Erythroblast (primary cell): Measurements from ENCODE around the gene APBA1.

Experiments
- GATA1 ChIP-seq: IDR thresholded peaks from 2 replicates; pipeline ENCODE4 v1.6.1; 2011; ENCODE audit warnings: low read depth, mild to moderate bottlenecking, control low read depth, low read length, moderate library complexity
- POLR2A ChIP-seq: IDR thresholded peaks from 2 replicates; pipeline ENCODE4 v1.6.1; 2011; ENCODE audit warnings: mild to moderate bottlenecking, low read length

GRCh38 chr9:69433968-69434367 is 238.2 kb downstream of the APBA1 start:
- no peak for TF ChIP-seq GATA1
- TF ChIP-seq POLR2A = no peak
